ENCODE results near the gene HOMER2.

GRCh38 chr15:82995076-82995475 lies 42.6 kb upstream of the HOMER2 start:
- no peak for TF ChIP-seq CTCF (IDR thresholded peaks at IDR 0.05)
- no peak for TF ChIP-seq ZFX (IDR thresholded peaks at IDR 0.05; ENCODE audit: borderline replicate concordance)
